Measurements from ENCODE around the gene MGMT.

DNA sequence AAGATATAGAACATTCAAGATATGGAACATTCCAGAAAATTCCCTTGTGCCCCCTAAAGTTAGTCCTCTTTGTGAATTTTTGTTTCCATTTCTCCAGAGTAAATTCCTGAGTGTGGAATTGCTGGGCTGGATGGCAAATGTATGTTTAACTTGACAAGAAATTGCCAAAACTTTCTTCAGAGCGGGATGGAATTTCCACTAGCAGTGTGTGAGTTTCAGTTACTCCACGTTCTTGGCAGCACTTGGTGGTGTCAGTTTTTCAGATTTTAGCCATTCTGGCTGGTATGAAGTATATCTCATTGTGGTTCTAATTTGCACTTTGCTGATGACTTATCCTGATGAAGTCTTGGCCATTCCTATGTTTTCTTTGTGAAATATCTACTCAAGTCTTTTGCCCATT, 71.2 kb downstream of the MGMT start:
- TF ChIP-seq CTCF (IDR thresholded peaks at IDR 0.05; ENCODE audit: insufficient read depth, low read length): no peak
- TF ChIP-seq, protein P1, sequence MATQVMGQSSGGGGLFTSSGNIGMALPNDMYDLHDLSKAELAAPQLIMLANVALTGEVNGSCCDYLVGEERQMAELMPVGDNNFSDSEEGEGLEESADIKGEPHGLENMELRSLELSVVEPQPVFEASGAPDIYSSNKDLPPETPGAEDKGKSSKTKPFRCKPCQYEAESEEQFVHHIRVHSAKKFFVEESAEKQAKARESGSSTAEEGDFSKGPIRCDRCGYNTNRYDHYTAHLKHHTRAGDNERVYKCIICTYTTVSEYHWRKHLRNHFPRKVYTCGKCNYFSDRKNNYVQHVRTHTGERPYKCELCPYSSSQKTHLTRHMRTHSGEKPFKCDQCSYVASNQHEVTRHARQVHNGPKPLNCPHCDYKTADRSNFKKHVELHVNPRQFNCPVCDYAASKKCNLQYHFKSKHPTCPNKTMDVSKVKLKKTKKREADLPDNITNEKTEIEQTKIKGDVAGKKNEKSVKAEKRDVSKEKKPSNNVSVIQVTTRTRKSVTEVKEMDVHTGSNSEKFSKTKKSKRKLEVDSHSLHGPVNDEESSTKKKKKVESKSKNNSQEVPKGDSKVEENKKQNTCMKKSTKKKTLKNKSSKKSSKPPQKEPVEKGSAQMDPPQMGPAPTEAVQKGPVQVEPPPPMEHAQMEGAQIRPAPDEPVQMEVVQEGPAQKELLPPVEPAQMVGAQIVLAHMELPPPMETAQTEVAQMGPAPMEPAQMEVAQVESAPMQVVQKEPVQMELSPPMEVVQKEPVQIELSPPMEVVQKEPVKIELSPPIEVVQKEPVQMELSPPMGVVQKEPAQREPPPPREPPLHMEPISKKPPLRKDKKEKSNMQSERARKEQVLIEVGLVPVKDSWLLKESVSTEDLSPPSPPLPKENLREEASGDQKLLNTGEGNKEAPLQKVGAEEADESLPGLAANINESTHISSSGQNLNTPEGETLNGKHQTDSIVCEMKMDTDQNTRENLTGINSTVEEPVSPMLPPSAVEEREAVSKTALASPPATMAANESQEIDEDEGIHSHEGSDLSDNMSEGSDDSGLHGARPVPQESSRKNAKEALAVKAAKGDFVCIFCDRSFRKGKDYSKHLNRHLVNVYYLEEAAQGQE (IDR thresholded peaks at IDR 0.05; ENCODE audit: insufficient replicate concordance, low read depth): no peak
- no peak for TF ChIP-seq POLR2AphosphoS5 (IDR thresholded peaks at IDR 0.05; ENCODE audit: low read depth)
- no peak for TF ChIP-seq GABPA (IDR thresholded peaks at IDR 0.05; ENCODE audit: low read depth)
- no peak for TF ChIP-seq SPI1 (IDR thresholded peaks at IDR 0.05; ENCODE audit: borderline replicate concordance, low read depth)
